ENCODE results near the gene P2RY6. TPM values are rescaled to one million over a fixed set of nuclear protein-coding genes. Genes with fewer than 3 reads are reported as not detected.

Gene P2RY6
- total RNA-seq, 1 experiment from 2014 or later = not detected

DNA sequence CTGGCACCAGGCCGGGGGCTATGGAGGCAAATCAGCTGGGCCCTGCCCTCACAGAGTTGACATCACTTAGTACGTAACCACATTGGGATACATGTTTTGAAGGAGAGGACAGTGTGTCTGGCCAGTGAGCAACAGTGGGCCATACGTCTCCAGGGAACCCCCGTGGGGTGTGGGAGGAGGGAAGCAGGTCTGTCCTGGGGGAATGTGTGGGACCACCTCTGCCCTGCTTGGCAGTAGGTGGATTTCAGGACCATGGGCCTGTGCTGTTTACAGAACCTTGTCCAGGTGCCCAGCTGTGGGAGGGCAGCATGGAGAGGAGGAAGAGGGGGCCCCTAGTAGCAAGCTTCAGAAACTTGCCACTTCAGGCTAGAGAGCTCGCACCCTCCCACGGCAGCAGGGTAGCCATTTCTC lies 33.0 kb upstream of the P2RY6 start:
- Histone ChIP-seq H4K91ac (ENCODE audit: insufficient read length, low read depth, low read length) (no peak overlapping the region), H2BK120ac (ENCODE audit: low read depth, low read length, poor library complexity, severe bottlenecking) (no peak overlapping the region), H3K27ac (ENCODE audit: insufficient read length, low read depth, low read length) (no peak overlapping the region), H2BK15ac (ENCODE audit: low read depth, low read length) (no peak overlapping the region), H3K4ac (ENCODE audit: low read depth, low read length) (no peak overlapping the region), H3K4me2 (ENCODE audit: insufficient read depth, insufficient read length, low read length) (no peak overlapping the region), H3K18ac (ENCODE audit: insufficient read length, low read depth, low read length) (no peak overlapping the region), H4K20me1 (ENCODE audit: control insufficient read depth, insufficient read depth, insufficient read length) (no peaks in the 10 kb centered on the region), H2BK20ac (ENCODE audit: low read depth, low read length, poor library complexity, severe bottlenecking) (no peak overlapping the region), H3K9ac (ENCODE audit: extremely low read depth, insufficient read length, low read length) (no peak overlapping the region), H2AFZ (ENCODE audit: low read length) (no peak overlapping the region), H3K27me3 (ENCODE audit: insufficient read depth, low read length) (no peaks in the 10 kb centered on the region; the same call in 1 of the 2 replicates), H4K5ac (ENCODE audit: insufficient read length, low read depth, low read length) (no peak overlapping the region), H4K8ac (replicated peaks; ENCODE audit: insufficient read length, low read depth, low read length) (no peak overlapping the region), H3K79me1 (ENCODE audit: insufficient read depth, low read depth, low read length, poor library complexity, severe bottlenecking) (no peaks in the 10 kb centered on the region), H3K4me1 (ENCODE audit: insufficient read depth, low read length) (no peaks in the 10 kb centered on the region; the same call in 1 of the 2 replicates), H3K56ac (ENCODE audit: insufficient read length, low read depth, low read length) (no peak overlapping the region), H2BK5ac (ENCODE audit: insufficient read length, low read length) (no peak overlapping the region), H2BK12ac (ENCODE audit: insufficient read length, low read depth, low read length) (no peak overlapping the region), H3K9me3 (ENCODE audit: control insufficient read depth, low read depth, low read length) (no peaks in the 10 kb centered on the region), H3K23ac (ENCODE audit: insufficient read length, low read depth, low read length) (no peak overlapping the region), H3K23me2 (ENCODE audit: insufficient read length, low read depth, low read length, poor library complexity, severe bottlenecking) (no peaks in the 10 kb centered on the region), H2AK5ac (ENCODE audit: insufficient read length, low read length) (no peak overlapping the region), H3T11ph (ENCODE audit: low read length) (no peak overlapping the region), H3K79me2 (ENCODE audit: insufficient read depth, low read length) (no peaks in the 10 kb centered on the region), H3K14ac (ENCODE audit: insufficient read depth, low read length) (no peak overlapping the region)
- H3K27me3 Mint-ChIP-seq (ENCODE audit: low read depth) = peaks cover 4% of the 10 kb centered on the region
- WGBS (ENCODE audit: extremely low coverage, insufficient read length, low lambda C conversion rate) = no CpG with 5 or more reads among the region's 6 CpGs
- DNase-seq = peak; percentile 13
- H3K36me3 Mint-ChIP-seq (ENCODE audit: insufficient read depth in 1 of 3, low read depth in 3 of 3) = no peaks in the 10 kb centered on the region; a peak in 1 of 7 replicates
- peaks cover 11 to 16% of the 10 kb centered on the region in 2 experiments for H3K4me1 Mint-ChIP-seq
- H3K4me3 Mint-ChIP-seq = no peak overlapping the region; a peak in 1 of 5 replicates
- no peaks in the 10 kb centered on the region for H3K9me3 Mint-ChIP-seq
- TF ChIP-seq, protein P1, sequence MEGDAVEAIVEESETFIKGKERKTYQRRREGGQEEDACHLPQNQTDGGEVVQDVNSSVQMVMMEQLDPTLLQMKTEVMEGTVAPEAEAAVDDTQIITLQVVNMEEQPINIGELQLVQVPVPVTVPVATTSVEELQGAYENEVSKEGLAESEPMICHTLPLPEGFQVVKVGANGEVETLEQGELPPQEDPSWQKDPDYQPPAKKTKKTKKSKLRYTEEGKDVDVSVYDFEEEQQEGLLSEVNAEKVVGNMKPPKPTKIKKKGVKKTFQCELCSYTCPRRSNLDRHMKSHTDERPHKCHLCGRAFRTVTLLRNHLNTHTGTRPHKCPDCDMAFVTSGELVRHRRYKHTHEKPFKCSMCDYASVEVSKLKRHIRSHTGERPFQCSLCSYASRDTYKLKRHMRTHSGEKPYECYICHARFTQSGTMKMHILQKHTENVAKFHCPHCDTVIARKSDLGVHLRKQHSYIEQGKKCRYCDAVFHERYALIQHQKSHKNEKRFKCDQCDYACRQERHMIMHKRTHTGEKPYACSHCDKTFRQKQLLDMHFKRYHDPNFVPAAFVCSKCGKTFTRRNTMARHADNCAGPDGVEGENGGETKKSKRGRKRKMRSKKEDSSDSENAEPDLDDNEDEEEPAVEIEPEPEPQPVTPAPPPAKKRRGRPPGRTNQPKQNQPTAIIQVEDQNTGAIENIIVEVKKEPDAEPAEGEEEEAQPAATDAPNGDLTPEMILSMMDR (conservative IDR thresholded peaks at IDR 0.05) = no peak
- H3K27ac Mint-ChIP-seq = peak overlapping the region in 1 of 3 experiments; percentile 92; a peak in 2 of 7 replicates

Data from H9 (cell line).